ENCODE results near the gene RTN1. TPM values are rescaled to one million over a fixed set of nuclear protein-coding genes. Genes with fewer than 3 reads are reported as not detected.

Gene RTN1
- polyA plus RNA-seq, 1 of the 3 experiments (the other 2 are of a cell fraction), result 1.6 TPM

GRCh38 chr14:59755409-59756135, 115.0 kb downstream of the RTN1 start:
- H3K9me2 ChIP-seq, result no peaks in the 10 kb centered on the region
- no peak overlapping the region for H2AFZ ChIP-seq (ENCODE audit: low read depth)
- TF ChIP-seq TCF12 (IDR thresholded peaks at IDR 0.05), result no peak
- no peak for TF ChIP-seq IRF3 (IDR thresholded peaks at IDR 0.05; ENCODE audit: low read depth, low read length)
- TF ChIP-seq REST (IDR thresholded peaks at IDR 0.05; ENCODE audit: low read depth, low read length), result no peak
- TF ChIP-seq MXI1 (IDR thresholded peaks at IDR 0.05; ENCODE audit: low read depth, low read length), result no peak
- no peak for TF ChIP-seq SIN3A (IDR thresholded peaks at IDR 0.05; ENCODE audit: borderline replicate concordance, low read depth, low read length)
- TF ChIP-seq RAD21 (IDR thresholded peaks at IDR 0.05; ENCODE audit: low read length), result no peak
- TF ChIP-seq MEF2A (IDR thresholded peaks at IDR 0.05; ENCODE audit: borderline replicate concordance, low read depth), result no peak
- no peak for TF ChIP-seq JUND (IDR thresholded peaks at IDR 0.05)
- no peak for TF ChIP-seq GATA2 (CRISPR knock-in tag; IDR thresholded peaks at IDR 0.05)
- no peak for TF ChIP-seq PBX3 (IDR thresholded peaks at IDR 0.05)
- TF ChIP-seq EP300 (IDR thresholded peaks at IDR 0.05; ENCODE audit: borderline replicate concordance in 1 of 2, low read depth in 1 of 2, low read length in 1 of 2), result no peak
- no peak for TF ChIP-seq MAX (IDR thresholded peaks at IDR 0.05; ENCODE audit: low read depth)
- no peak for TF ChIP-seq ELF1 (IDR thresholded peaks at IDR 0.05)
- TF ChIP-seq POLR2AphosphoS5 (IDR thresholded peaks at IDR 0.05; ENCODE audit: low read depth, low read length), result no peak
- no peak for TF ChIP-seq EZH2phosphoT487 (IDR thresholded peaks at IDR 0.05; ENCODE audit: borderline replicate concordance, low read depth)
- no peak for TF ChIP-seq NRF1 (IDR thresholded peaks at IDR 0.05; ENCODE audit: low read depth, low read length)
- no peak for TF ChIP-seq NFIC (IDR thresholded peaks at IDR 0.05; ENCODE audit: borderline replicate concordance)
- no peak for TF ChIP-seq USF1 (IDR thresholded peaks at IDR 0.05; ENCODE audit: borderline replicate concordance, low read depth)
- no peak for TF ChIP-seq ZBTB33 (IDR thresholded peaks at IDR 0.05; ENCODE audit: borderline replicate concordance, low read depth)
- H3K9ac ChIP-seq, result no peak overlapping the region
- no peak overlapping the region; a peak in 1 of 4 replicates for H3K27ac ChIP-seq (ENCODE audit: low read depth in 2 of 2, low read length in 1 of 2)
- H3K9me3 ChIP-seq, result no peaks in the 10 kb centered on the region
- no peak for DNase-seq
- H4K20me1 ChIP-seq (ENCODE audit: insufficient read depth), result no peaks in the 10 kb centered on the region
- no peak overlapping the region for H3K4me2 ChIP-seq
- H3F3A ChIP-seq (replicated peaks; ENCODE audit: insufficient read depth), result no peaks in the 10 kb centered on the region
- no peaks in the 10 kb centered on the region for H3K79me2 ChIP-seq (ENCODE audit: insufficient read depth)
- 18% methylated on average over 1 of the region's 1 CpG for WGBS (ENCODE audit: low lambda C conversion rate)
- peaks cover 0 to 7% of the 10 kb centered on the region in 2 experiments; a peak in 1 of 4 replicates for H3K4me1 ChIP-seq (ENCODE audit: control insufficient read depth in 1 of 2, insufficient read depth in 2 of 2, low read depth in 1 of 2, low read length in 1 of 2)
- H3K36me3 ChIP-seq (replicated peaks in 1 of 2; ENCODE audit: control insufficient read depth in 1 of 2, insufficient read depth in 2 of 2, low read length in 1 of 2), result no peaks in the 10 kb centered on the region
- no peaks in the 10 kb centered on the region for H3K27me3 ChIP-seq (ENCODE audit: insufficient read depth)
- POLR2A ChIA-PET, result no interaction called here
- no peak overlapping the region for H3K4me3 ChIP-seq (ENCODE audit: low read depth in 2 of 2, low read length in 1 of 2)
- CTCF ChIA-PET, result interaction anchor here (0.6 to 2.0 kb wide), 4 partner anchors 9 to 17 kb away, joined by 3 to 7 read pairs (median 4); no protein-coding TSS in a partner anchor
